ENCODE results near the gene SCYL3.
"Not testable (repeated sequence)": the region's sequence is repeated elsewhere in the genome, so short reads cannot be mapped to it uniquely, and the experiment has no call there.

The SCYL3 gene

GRCh38 chr1:169871988-169872387 lies 21.7 kb downstream of the SCYL3 start:
- not testable (repeated sequence) for DNase-seq (ENCODE audit: low read depth, low spot score)

- DNase-seq (ENCODE audit: low read depth, low spot score), result no peak
These were observed 24.3 kb downstream of the SCYL3 start for GRCh38 chr1:169869426-169869825.

GRCh38 chr1:169868978-169869377 lies 24.7 kb downstream of the SCYL3 start:
- DNase-seq (ENCODE audit: low read depth, low spot score), result no peak

GRCh38 chr1:169867012-169867675 lies 26.6 kb downstream of the SCYL3 start:
- DNase-seq (ENCODE audit: low read depth, low spot score), result no peak

GRCh38 chr1:169866577-169866976 lies 27.1 kb downstream of the SCYL3 start:
- DNase-seq (ENCODE audit: low read depth, low spot score), result no peak

- not testable (repeated sequence) for DNase-seq (ENCODE audit: low read depth, low spot score)
These were observed 29.2 kb downstream of the SCYL3 start for GRCh38 chr1:169864531-169864930.

- no peak for DNase-seq (ENCODE audit: low read depth, low spot score)
These were observed 32.9 kb downstream of the SCYL3 start for GRCh38 chr1:169860750-169861149.

GRCh38 chr1:169860187-169860586 lies 33.5 kb downstream of the SCYL3 start:
- DNase-seq (ENCODE audit: low read depth, low spot score), result no peak

GRCh38 chr1:169859001-169859400 lies 34.7 kb downstream of the SCYL3 start:
- no peak for DNase-seq (ENCODE audit: low read depth, low spot score)

- no peak for DNase-seq (ENCODE audit: low read depth, low spot score)
These were observed 35.2 kb downstream of the SCYL3 start for GRCh38 chr1:169858467-169858866.

GRCh38 chr1:169853341-169853740 lies 40.4 kb downstream of the SCYL3 start:
- DNase-seq (ENCODE audit: low read depth, low spot score), result no peak

- DNase-seq (ENCODE audit: low read depth, low spot score), result no peak
These were observed 44.2 kb downstream of the SCYL3 start for GRCh38 chr1:169849346-169850022.

- no peak for DNase-seq (ENCODE audit: low read depth, low spot score)
These were observed 45.2 kb downstream of the SCYL3 start for GRCh38 chr1:169848456-169848855.

GRCh38 chr1:169844941-169845608 lies 48.6 kb downstream of the SCYL3 start:
- no peak for DNase-seq (ENCODE audit: low read depth, low spot score)

- DNase-seq (ENCODE audit: low read depth, low spot score), result no peak
These were observed 54.8 kb downstream of the SCYL3 start for GRCh38 chr1:169838942-169839341.

- DNase-seq (ENCODE audit: low read depth, low spot score), result no peak
These were observed 57.5 kb downstream of the SCYL3 start for GRCh38 chr1:169836198-169836597.

- DNase-seq (ENCODE audit: low read depth, low spot score), result no peak
These were observed 58.0 kb downstream of the SCYL3 start for GRCh38 chr1:169835647-169836046.

GRCh38 chr1:169834869-169835268 lies 58.8 kb downstream of the SCYL3 start:
- no peak for DNase-seq (ENCODE audit: low read depth, low spot score)

- DNase-seq (ENCODE audit: low read depth, low spot score), result no peak
These were observed 60.4 kb downstream of the SCYL3 start for GRCh38 chr1:169833179-169833901.

- no peak for DNase-seq (ENCODE audit: low read depth, low spot score)
These were observed 64.0 kb downstream of the SCYL3 start for GRCh38 chr1:169829671-169830070.

- DNase-seq (ENCODE audit: low read depth, low spot score), result no peak
These were observed 69.5 kb downstream of the SCYL3 start for GRCh38 chr1:169824153-169824552.

- no peak for DNase-seq (ENCODE audit: low read depth, low spot score)
These were observed 72.2 kb downstream of the SCYL3 start for GRCh38 chr1:169821500-169821899.

All from brain pericyte (primary cell).